GM18907 (cell line): ENCODE results near the gene LYPLAL1.
"Not testable (repeated sequence)": the region's sequence is repeated elsewhere in the genome, so short reads cannot be mapped to it uniquely, and the experiment has no call there.

ENCODE experiments used
- ATAC-seq: cut with Tn5 transposase; IDR thresholded peaks from one replicate; pipeline ENCODE4 v1.9.1; 2021; ENCODE audit warnings: mild to moderate bottlenecking, moderate library complexity; ENCODE audit not compliant: unreplicated experiment

Gene LYPLAL1

DNA sequence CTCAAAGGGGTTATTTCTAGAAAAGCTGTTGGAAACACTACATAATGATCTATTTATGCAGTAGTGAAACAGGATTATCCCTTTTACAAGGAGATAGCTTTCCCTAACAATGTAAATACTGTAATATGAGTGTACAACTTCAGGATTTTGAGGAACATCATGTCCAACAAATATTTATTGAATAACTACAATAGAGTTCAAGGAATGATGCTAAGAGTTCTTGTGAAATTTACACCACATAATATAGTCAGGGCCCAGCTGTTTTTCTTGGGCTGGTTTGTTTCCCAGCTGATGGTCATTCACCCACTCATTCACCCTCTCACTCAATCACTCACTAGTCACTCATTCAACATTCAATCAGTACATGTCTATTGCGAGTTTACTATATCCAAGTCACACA, 12.3 kb upstream of the LYPLAL1 start:
- no peak for ATAC-seq

DNA sequence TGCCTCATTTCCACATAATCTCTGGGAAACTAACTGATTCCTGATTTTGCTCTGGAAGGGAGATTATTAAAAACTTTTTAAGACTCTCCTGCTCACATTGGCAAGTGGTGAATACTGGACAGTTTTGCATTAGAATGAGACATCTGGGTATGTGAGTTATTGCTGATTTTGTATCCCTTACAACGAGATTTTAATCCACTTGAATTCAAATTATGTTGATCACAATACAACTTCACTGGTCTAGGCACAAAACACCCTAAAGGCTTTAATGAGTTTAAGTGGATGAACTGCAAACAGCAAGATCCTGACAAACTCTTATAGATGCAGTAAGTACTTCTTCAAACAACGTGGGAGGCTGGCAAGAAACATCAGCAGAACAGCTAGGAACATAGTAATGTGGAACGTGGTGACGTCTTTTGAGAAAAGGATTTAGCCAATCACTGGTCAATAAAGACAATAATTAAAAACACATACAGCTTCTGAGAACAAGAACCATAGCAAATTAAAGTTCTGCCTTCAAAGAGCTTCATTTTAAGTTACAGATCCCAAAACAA, 10.2 kb upstream of the LYPLAL1 start:
- no peak for ATAC-seq

- ATAC-seq, result no peak
These were observed 2.3 kb upstream of the LYPLAL1 start for GRCh38 chr1:219171192-219171935.

GRCh38 chr1:219172821-219173220, 857 bp upstream of the LYPLAL1 start:
- ATAC-seq, result no peak

DNA sequence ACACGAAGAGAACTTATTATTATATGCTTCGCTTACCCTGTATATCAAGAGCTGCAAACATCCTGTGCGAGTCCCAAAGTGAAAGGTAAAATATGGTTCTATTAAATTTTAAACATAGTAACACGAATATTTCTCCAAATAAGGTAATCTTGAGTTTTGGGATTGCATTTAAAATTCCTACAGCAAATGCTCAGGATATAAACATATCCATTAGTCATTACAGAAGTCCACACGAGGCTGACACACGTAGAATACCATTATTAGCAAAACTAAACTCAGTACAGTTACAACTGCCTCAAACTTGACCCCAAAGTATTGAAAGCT, 282 bp upstream of the LYPLAL1 start:
- ATAC-seq, result peak; percentile 7

GRCh38 chr1:219174460-219175211, 958 bp downstream of the LYPLAL1 start:
- peak; percentile 36 for ATAC-seq

- no peak for ATAC-seq
These were observed 1.5 kb downstream of the LYPLAL1 start for GRCh38 chr1:219175212-219175564.

- no peak for ATAC-seq
These were observed 2.5 kb downstream of the LYPLAL1 start for GRCh38 chr1:219176168-219176567.

DNA sequence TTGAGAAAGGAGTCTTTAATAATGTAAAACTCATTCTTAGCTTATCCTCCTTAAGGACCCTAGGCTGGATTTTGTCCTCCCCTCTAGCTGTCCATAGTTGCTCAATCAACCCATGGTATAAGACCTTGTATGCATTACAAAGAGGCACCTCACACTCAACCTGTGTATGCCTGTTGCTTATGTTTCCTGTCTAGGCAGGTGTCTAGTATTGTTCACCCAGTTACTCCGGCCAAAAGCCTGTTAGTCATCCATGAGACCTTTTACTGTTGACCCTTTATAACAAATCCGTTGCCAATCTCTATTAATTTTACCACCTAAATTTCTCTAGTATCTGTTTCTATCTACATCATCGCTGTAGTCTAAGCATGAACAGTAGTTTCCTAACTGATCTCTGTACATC, 3.7 kb downstream of the LYPLAL1 start:
- peak; percentile 27 for ATAC-seq

DNA sequence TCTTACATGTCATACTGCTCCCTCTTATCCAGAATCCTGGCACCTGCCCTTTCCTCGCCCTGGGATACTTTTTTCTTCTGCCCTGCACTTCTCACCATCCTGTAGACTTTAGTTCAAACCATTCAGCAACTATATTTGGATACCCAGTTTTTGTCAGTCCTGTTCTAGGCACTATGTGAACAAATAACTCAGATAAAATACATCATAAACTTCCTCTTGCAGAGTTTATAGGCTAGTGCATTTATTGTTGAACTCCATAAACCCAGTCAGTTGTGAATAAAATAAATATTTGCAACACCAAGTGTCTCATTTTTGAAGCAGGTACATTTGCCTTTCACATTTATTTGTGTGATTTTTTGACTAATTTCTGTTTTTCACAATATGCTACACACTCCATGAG, 4.3 kb downstream of the LYPLAL1 start:
- no peak for ATAC-seq

DNA sequence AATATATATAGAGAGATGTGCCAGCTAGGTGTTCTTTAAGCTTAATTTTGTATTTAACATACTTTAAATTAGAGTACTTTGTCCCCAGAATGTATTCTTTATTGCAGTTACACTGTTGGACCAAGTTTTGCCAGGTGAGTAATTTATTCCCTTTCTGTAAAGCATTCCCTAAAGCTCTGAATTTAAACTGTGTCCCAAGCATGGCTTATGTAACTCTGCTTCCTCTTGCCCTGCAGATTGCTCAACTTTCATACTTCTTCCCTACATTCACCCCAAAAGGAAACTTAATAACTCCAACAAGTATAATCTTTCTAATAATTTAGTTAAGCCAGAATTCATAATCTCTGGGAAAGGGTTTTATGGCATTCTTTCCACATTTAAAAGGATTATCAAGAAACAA, 5.6 kb downstream of the LYPLAL1 start:
- ATAC-seq, result no peak

DNA sequence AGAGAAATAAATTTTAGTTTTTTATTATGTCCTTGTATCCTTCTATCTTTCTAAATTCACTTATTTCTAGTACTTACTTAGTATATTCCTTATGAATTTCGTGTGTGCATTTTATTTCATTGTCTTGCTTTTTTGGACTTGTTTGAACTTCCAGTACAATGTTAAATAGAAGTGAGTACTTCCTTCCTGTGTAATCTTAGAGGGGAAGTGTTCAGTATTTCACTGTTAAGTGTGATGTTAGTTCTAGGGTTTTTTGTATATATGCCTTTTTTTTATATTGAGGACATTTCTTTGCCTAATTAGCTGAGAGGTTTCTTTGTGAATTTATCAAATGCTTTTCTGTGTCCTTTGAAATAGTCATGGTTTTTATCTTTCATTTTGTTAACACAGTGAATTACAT, 10.7 kb downstream of the LYPLAL1 start:
- ATAC-seq, result no peak

- no peak for ATAC-seq
These were observed 11.9 kb downstream of the LYPLAL1 start for GRCh38 chr1:219185486-219186117.

- ATAC-seq, result peak; percentile 65
These were observed 14.7 kb downstream of the LYPLAL1 start for GRCh38 chr1:219188331-219188803.

- peak; percentile 78 for ATAC-seq
These were observed 15.5 kb downstream of the LYPLAL1 start for GRCh38 chr1:219189021-219189824.

- peak; percentile 24 for ATAC-seq
These were observed 16.3 kb downstream of the LYPLAL1 start for GRCh38 chr1:219189952-219190351.

DNA sequence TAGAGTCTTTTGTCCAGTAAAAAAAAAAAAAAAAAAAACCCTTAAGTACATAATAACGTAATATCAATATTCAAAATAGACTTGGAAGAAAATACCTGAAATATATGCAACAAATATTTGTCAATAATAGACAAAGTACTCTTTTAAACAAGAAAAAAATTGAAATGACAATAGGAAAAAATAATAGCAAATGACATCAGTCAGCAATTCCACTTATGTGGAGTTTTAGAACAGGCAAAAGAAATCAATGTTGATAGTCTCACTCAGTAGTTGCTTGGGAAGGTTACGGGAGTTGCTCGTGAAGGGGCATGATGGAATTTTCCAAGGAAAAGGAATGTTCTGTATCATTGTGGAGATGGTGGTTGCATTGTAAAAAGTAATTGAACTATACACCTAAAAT, 16.9 kb downstream of the LYPLAL1 start:
- ATAC-seq, result no peak

DNA sequence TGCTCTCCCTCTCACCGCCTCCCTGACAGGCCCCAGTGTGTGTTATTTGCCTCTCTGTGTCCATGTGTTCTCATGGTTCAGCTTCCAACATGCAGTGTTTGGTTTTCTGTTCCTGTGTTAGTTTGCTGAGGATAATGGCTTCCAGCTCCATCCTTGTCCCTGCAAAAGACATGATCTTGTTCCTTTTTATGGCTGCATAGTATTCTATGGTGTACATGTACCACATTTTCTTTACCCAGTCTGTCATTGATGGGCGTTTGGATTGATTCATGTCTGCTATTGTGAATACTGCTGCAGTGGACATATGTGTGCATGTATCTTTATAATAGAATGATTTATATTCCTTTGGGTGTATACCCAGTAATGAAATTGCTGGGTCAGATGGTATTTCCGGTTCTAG, 22.2 kb downstream of the LYPLAL1 start:
- ATAC-seq, result not testable (repeated sequence)

- no peak for ATAC-seq
These were observed 28.0 kb downstream of the LYPLAL1 start for GRCh38 chr1:219201656-219202055.

DNA sequence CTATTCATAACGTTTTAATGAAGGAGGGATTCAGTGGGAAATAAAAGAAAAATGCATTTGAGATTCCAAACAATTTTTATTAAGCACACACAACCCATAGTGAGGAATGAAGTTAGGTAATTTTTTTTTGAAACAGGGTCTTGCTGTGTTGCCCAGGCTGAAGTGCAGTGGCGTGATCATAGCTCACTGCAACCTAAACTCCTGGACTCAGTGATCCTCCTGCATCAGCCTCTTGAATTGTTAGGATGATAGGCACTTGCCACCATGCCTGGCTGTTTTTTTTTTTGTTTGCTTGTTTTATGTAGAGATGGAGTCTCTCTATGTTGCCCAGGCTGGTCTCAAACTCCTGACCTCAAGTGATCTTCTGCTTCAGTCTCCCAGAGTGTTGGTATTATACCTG, 28.9 kb downstream of the LYPLAL1 start:
- ATAC-seq, result no peak

DNA sequence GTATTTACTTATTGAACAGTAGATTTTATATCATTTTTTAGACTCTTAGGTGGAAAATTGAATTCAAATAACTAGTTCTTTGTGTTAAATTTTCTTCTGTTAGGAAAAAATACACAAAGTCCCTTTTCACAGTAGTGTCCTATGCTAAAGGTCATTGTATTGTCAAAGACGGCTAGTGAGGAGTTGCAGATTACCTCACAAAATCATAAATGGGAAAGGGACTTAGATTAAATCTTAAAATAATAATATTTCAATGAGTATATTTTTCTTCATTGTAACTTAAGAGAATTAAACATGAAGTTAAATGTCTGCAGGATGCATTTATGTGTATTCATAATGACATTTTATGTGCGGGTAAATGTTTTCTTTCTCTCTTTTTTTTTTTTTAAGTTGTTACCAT, 32.7 kb downstream of the LYPLAL1 start:
- no peak for ATAC-seq
